ENCODE measurements around the gene ILDR1.

GRCh38 chr3:121962443-121962842, 59.6 kb downstream of the ILDR1 start:
- TF ChIP-seq CTBP1 (IDR thresholded peaks at IDR 0.05; ENCODE audit: borderline replicate concordance) = no peak
- TF ChIP-seq SP1 (IDR thresholded peaks at IDR 0.05) = no peak
- no peak for TF ChIP-seq LEF1 (IDR thresholded peaks at IDR 0.05; ENCODE audit: borderline replicate concordance)
- TF ChIP-seq NFRKB (IDR thresholded peaks at IDR 0.05) = no peak
- TF ChIP-seq FOXA1 (IDR thresholded peaks at IDR 0.05) = no peak
- TF ChIP-seq BHLHE40 (IDR thresholded peaks at IDR 0.05; ENCODE audit: borderline replicate concordance) = no peak
- TF ChIP-seq ZNF384 (IDR thresholded peaks at IDR 0.05) = no peak
- TF ChIP-seq SUZ12 (IDR thresholded peaks at IDR 0.05) = no peak
- TF ChIP-seq FOXM1 (IDR thresholded peaks at IDR 0.05; ENCODE audit: borderline replicate concordance) = no peak
- no peak for TF ChIP-seq ELF4 (IDR thresholded peaks at IDR 0.05)
- TF ChIP-seq PKNOX1 (IDR thresholded peaks at IDR 0.05) = no peak
- TF ChIP-seq HDGF (IDR thresholded peaks at IDR 0.05; ENCODE audit: borderline replicate concordance) = no peak
- no peak for TF ChIP-seq FOXK2 (IDR thresholded peaks at IDR 0.05)

Measured in HEK293T (cell line).